Endothelial cell of umbilical vein (primary cell): ENCODE data around the gene KRTAP5-6. TPM values are rescaled to one million over a fixed set of nuclear protein-coding genes. Genes with fewer than 3 reads are reported as not detected.

Source experiments
- BruUV-seq: library from RNA; stranded (reverse); fragments of 400-500 nt; replicated peaks from 2 replicates; lab custom pipeline; 2021; lab: Mats Ljungman, UMichigan
- CTCF ChIA-PET: fragments of 300-600, 350-600 bp; sonication (Branson Sonifier 250); formaldehyde crosslinking; loops from one replicate; lab custom pipeline; 2021; ENCODE audit warnings: antibody characterized with exemption, inconsistent platforms; lab: Charles Lee
- POLR2A ChIA-PET: fragments of 300-600, 350-600 bp; sonication (Branson Sonifier 250); formaldehyde crosslinking; loops from one replicate; lab custom pipeline; 2021; ENCODE audit warnings: antibody characterized with exemption, inconsistent platforms; lab: Charles Lee
- DNase-seq: peaks from one replicate; pipeline ENCODE4 v3.0.0-alpha.2; 2011; ENCODE audit warnings: low read depth, low spot score
- FAIRE-seq: peaks from 2 replicates; lab custom pipeline; 2011; peaks lifted over from hg19 to GRCh38; lab: Jason Lieb, UNC
- H2AFZ ChIP-seq: 2 replicates; pipeline ENCODE4 v1.6.0; 2012; ENCODE audit warnings: low read depth, low read length, control low read depth, inconsistent platforms
- H3K27ac ChIP-seq: 2 replicates; pipeline ENCODE4 v1.5.1; 2011; ENCODE audit warnings: low read depth, mild to moderate bottlenecking, control low read depth, low read length, moderate library complexity; ENCODE audit not compliant: insufficient read depth
- H3K27me3 ChIP-seq, 2 experiments: 2 replicates each; pipeline versions ENCODE4 v1.6.0 to v1.6.1; 2011; ENCODE audit warnings: low read length in 2 of 2, mixed read lengths in 1 of 2; ENCODE audit not compliant: control insufficient read depth in 2 of 2, insufficient read depth in 2 of 2
- H3K36me3 ChIP-seq, 2 experiments: 2 replicates in 1 of 2; 3 replicates in 1 of 2; pipeline ENCODE4 v1.5.1; 2011; ENCODE audit warnings: low read length in 2 of 2, mild to moderate bottlenecking in 1 of 2, moderate library complexity in 1 of 2; ENCODE audit not compliant: control insufficient read depth in 2 of 2, insufficient read depth in 2 of 2; ENCODE audit errors: extremely low read depth in 1 of 2
- H3K4me1 ChIP-seq: 3 replicates; pipeline ENCODE4 v1.5.1; 2011; ENCODE audit warnings: mild to moderate bottlenecking, low read length; ENCODE audit not compliant: control insufficient read depth, insufficient read depth; ENCODE audit errors: extremely low read depth
- H3K4me2 ChIP-seq: 2 replicates; pipeline ENCODE4 v1.6.1; 2011; ENCODE audit warnings: low read length, control low read depth, mixed read lengths; ENCODE audit not compliant: insufficient read depth
- H3K4me3 ChIP-seq, 3 experiments: fragments of 200-600 bp in 1 of 3; sonication (generic), shearing (Covaris generic) in 1 of 3; replicated peaks in 1 of 3; 2 replicates each; pipeline ENCODE4 v1.5.1; 2011 to 2016; ENCODE audit warnings: control low read depth in 3 of 3, low read length in 3 of 3, mild to moderate bottlenecking in 2 of 3, inconsistent platforms in 1 of 3, low read depth in 1 of 3, moderate library complexity in 1 of 3; ENCODE audit not compliant: insufficient read depth in 1 of 3
- H3K79me2 ChIP-seq: 2 replicates; pipeline ENCODE4 v1.6.0; 2012; ENCODE audit warnings: low read length, inconsistent platforms; ENCODE audit not compliant: control insufficient read depth, insufficient read depth
- H3K9ac ChIP-seq: replicated peaks from 2 replicates; pipeline ENCODE3; 2011; ENCODE audit warnings: low read length, control low read depth; ENCODE audit not compliant: insufficient read depth; ENCODE audit errors: extremely low read depth
- H3K9me1 ChIP-seq: replicated peaks from 3 replicates; pipeline ENCODE4 v1.6.0; 2011; ENCODE audit warnings: mild to moderate bottlenecking, low read length; ENCODE audit not compliant: control insufficient read depth, insufficient read depth; ENCODE audit errors: extremely low read depth
- H3K9me3 ChIP-seq: replicated peaks from 2 replicates; pipeline ENCODE4 v1.5.1; 2012; ENCODE audit warnings: low read length, inconsistent platforms; ENCODE audit not compliant: control insufficient read depth, insufficient read depth
- H4K20me1 ChIP-seq: replicated peaks from 2 replicates; pipeline ENCODE3; 2011; ENCODE audit warnings: mild to moderate bottlenecking, low read length; ENCODE audit not compliant: control insufficient read depth, insufficient read depth; ENCODE audit errors: extremely low read depth
- EZH2 ChIP-seq: IDR thresholded peaks from 2 replicates; pipeline ENCODE4 v1.6.1; 2012; ENCODE audit warnings: borderline replicate concordance, low read depth, mild to moderate bottlenecking, moderate library complexity, low read length, inconsistent platforms; ENCODE audit not compliant: severe bottlenecking
- FOS ChIP-seq: IDR thresholded peaks from 2 replicates; pipeline ENCODE4 v1.6.1; 2011; ENCODE audit warnings: mild to moderate bottlenecking, low read length, moderate library complexity, borderline replicate concordance; ENCODE audit not compliant: insufficient read depth
- GATA2 ChIP-seq: IDR thresholded peaks from 2 replicates; pipeline ENCODE4 v1.7.0; 2011; ENCODE audit warnings: low read depth, mild to moderate bottlenecking, moderate library complexity, mixed read lengths, low read length; ENCODE audit not compliant: insufficient read length, insufficient read depth
- JUN ChIP-seq: IDR thresholded peaks from 2 replicates; pipeline ENCODE4 v1.6.1; 2011; ENCODE audit warnings: borderline replicate concordance, low read depth; ENCODE audit not compliant: insufficient read length, insufficient read depth
- MYC ChIP-seq: IDR thresholded peaks from one replicate; pipeline ENCODE4 v1.6.1; 2011; ENCODE audit warnings: mild to moderate bottlenecking, low read depth, low read length
- POLR2A ChIP-seq: IDR thresholded peaks from 2 replicates; pipeline ENCODE4 v1.6.1; 2012; ENCODE audit warnings: low read depth, mild to moderate bottlenecking, control low read depth, low read length
- POLR2AphosphoS5 ChIP-seq: IDR thresholded peaks from 2 replicates; pipeline ENCODE4 v1.6.1; 2012; ENCODE audit warnings: low read depth, mild to moderate bottlenecking, control low read depth, low read length, moderate library complexity; ENCODE audit not compliant: insufficient read depth
- dilution Hi-C: fragments of 300-500 bp; cut with MboI; formaldehyde crosslinking; loops from one replicate; pipeline ENCODE4 v1.15.0; 2019; ENCODE audit warnings: low sequenced_read_pairs; ENCODE audit not compliant: extremely low pct_ligation_motif_present
- intact Hi-C: fragments of 100-400 bp; cut with micrococcal nuclease; formaldehyde crosslinking; loops from one replicate; pipeline ENCODE4 v1.10.0; 2022
- polyA plus RNA-seq, 4 experiments: library from polyadenylated mRNA; depleted of rRNA in 3 of 4; stranded (reverse) in 3 of 4; unstranded in 1 of 4; fragments of >200 nt; gene quantifications; 2 replicates each; pipeline versions ENCODE4 v1.2.1 to v1.2.3, GENCODE V29; 2011 to 2012; ENCODE audit warnings: missing spikeins in 1 of 4
- total RNA-seq: library from RNA; stranded (reverse); gene quantifications from 2 replicates; pipeline ENCODE4 v1.2.3, GENCODE V29; 2021
- TF ChIP-seq, protein P1 (sequence below), 2 donors: IDR thresholded peaks; 1 replicate in 1 of 2; 2 replicates in 1 of 2; pipeline ENCODE4 v1.5.1; 2011; ENCODE audit warnings: low read length in 2 of 2, mild to moderate bottlenecking in 2 of 2, moderate library complexity in 2 of 2, control low read depth in 1 of 2, inconsistent platforms in 1 of 2, low read depth in 1 of 2; ENCODE audit not compliant: insufficient read depth in 1 of 2; ENCODE audit errors: extremely low read depth in 1 of 2
- TF ChIP-seq, protein P2 (sequence below): IDR thresholded peaks from 2 replicates; pipeline ENCODE4 v1.6.1; 2011; ENCODE audit not compliant: insufficient read depth, insufficient read length

KRTAP5-6 gene
- total and polyA plus RNA-seq, 2 donors (not counting 3 experiments of a cell fraction or from before 2014, with no cell fraction given) = not detected

DNA sequence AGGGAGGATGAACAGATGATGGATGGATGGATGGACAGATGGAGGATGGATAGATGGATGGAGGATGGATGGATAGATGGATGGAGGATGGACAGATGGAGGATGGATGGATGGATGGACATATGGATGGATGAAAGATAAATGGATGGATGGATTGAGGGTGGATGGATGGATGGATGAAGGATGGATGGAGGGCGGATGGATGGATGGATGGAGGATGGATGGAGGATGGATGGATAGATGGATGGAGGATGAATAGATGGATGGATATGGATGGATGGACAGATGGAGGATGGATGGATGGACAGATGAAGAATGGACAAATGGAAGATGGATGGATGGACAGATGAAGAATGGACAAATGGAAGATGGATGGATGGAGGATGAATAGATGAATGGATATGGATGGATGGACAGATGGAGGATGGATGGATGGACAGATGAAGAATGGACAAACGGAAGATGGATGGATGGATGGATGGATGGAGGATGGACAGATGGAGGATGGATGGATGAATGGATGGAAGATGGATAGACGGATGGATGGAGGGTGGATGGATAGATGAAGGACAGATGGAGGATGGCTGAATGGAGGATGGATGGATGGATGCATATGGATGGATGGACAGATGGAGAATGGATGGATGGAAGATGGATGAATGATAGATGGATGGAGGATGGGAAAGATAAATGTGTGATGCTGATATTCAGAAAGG is 46.0 kb downstream of the KRTAP5-6 start:
- no TSS peak for BruUV-seq
- H3K79me2 ChIP-seq = no peaks in the 10 kb centered on the region
- H3K4me2 ChIP-seq = no peak overlapping the region
- intact Hi-C loops = no loop called here
- no peak overlapping the region for H3K4me3 ChIP-seq
- no peak for DNase-seq
- FAIRE-seq = no peak
- dilution Hi-C loops = no loop called here
- H3K27ac ChIP-seq = no peak overlapping the region
- peaks cover 0 to 3% of the 10 kb centered on the region in 2 experiments for H3K27me3 ChIP-seq
- no peaks in the 10 kb centered on the region for H3K4me1 ChIP-seq
- no peaks in the 10 kb centered on the region for H3K36me3 ChIP-seq
- H3K9me1 ChIP-seq = no peaks in the 10 kb centered on the region
- no peak for TF ChIP-seq MYC
- TF ChIP-seq GATA2 = no peak
- TF ChIP-seq, protein P1, sequence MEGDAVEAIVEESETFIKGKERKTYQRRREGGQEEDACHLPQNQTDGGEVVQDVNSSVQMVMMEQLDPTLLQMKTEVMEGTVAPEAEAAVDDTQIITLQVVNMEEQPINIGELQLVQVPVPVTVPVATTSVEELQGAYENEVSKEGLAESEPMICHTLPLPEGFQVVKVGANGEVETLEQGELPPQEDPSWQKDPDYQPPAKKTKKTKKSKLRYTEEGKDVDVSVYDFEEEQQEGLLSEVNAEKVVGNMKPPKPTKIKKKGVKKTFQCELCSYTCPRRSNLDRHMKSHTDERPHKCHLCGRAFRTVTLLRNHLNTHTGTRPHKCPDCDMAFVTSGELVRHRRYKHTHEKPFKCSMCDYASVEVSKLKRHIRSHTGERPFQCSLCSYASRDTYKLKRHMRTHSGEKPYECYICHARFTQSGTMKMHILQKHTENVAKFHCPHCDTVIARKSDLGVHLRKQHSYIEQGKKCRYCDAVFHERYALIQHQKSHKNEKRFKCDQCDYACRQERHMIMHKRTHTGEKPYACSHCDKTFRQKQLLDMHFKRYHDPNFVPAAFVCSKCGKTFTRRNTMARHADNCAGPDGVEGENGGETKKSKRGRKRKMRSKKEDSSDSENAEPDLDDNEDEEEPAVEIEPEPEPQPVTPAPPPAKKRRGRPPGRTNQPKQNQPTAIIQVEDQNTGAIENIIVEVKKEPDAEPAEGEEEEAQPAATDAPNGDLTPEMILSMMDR (IDR thresholded peaks at IDR 0.05; ENCODE audit: extremely low read depth in 1 of 2, insufficient read depth in 1 of 2, low read depth in 1 of 2, low read length in 2 of 2) = no peak
- no peak for TF ChIP-seq FOS
- TF ChIP-seq, protein P2, sequence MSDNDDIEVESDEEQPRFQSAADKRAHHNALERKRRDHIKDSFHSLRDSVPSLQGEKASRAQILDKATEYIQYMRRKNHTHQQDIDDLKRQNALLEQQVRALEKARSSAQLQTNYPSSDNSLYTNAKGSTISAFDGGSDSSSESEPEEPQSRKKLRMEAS = no peak
- TF ChIP-seq POLR2A = no peak
- TF ChIP-seq EZH2 = no peak
- no peak for TF ChIP-seq JUN
- TF ChIP-seq POLR2AphosphoS5 = no peak
- H3K9me3 ChIP-seq = no peaks in the 10 kb centered on the region
- no peak overlapping the region for H3K9ac ChIP-seq
- POLR2A ChIA-PET = no interaction called here
- CTCF ChIA-PET = no interaction called here
- no peaks in the 10 kb centered on the region for H4K20me1 ChIP-seq
- no peak overlapping the region for H2AFZ ChIP-seq
